ENCODE data around the gene SLC36A2. TPM values are rescaled to one million over a fixed set of nuclear protein-coding genes. Genes with fewer than 3 reads are reported as not detected.

The SLC36A2 gene
- total RNA-seq, 4 donors from 2014 or later, result 0.19 to 0.85 TPM; not detected in 2

DNA sequence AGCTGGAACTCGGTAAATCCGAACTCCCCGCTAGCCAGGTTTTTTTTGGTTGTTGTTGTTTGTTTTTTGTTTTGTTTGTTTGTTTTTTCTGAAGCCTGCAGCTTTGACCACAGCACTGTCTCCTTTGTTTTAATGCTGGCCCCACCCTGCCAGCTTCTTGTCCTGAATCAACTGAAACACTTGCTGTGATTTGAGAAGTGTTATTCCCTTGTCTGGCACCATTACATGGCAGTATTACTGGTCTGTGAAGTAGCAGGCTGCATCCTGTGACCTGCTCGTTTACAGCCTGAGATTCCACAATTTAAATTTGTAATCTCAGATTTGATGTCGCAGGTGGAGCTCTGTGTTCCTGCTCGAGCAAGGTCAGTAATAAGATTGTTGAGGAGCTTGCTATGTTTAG, 1.4 kb upstream of the SLC36A2 start:
- no peak for TF ChIP-seq CTCF (IDR thresholded peaks at IDR 0.05; ENCODE audit: low read depth)

DNA sequence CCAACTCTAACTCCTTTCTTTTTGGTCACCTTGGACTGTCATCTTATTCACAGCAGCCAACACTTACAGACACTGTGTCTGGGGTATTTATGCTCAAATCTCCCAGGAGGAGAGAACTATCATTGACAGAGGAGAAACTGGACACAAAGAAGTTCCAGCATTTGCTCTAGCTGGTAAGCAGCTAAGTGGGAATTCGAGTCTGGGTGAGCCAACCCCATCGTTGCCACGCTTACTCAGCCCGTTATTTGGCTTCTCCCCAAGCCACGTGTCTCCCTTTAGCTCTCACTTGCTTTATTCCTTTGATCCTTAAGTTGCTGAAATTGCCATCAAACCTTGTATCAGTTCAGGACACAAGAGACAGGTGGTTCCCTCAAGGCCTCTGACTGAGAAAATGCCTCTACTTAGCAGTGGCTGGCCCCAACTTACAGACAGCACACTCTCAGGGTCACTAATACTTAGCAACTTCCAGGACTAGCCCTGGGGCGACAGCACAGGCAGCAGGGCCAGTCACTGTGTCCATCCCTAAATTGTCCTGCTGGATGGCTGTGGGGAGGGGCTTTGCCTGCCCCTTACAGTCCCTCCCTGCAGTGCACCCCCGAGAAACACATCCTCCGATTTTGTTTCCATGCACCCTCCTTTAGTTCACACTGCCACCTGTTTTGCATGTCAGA, 1.4 kb downstream of the SLC36A2 start:
- TF ChIP-seq CTCF (IDR thresholded peaks at IDR 0.05; ENCODE audit: low read depth), result no peak

DNA sequence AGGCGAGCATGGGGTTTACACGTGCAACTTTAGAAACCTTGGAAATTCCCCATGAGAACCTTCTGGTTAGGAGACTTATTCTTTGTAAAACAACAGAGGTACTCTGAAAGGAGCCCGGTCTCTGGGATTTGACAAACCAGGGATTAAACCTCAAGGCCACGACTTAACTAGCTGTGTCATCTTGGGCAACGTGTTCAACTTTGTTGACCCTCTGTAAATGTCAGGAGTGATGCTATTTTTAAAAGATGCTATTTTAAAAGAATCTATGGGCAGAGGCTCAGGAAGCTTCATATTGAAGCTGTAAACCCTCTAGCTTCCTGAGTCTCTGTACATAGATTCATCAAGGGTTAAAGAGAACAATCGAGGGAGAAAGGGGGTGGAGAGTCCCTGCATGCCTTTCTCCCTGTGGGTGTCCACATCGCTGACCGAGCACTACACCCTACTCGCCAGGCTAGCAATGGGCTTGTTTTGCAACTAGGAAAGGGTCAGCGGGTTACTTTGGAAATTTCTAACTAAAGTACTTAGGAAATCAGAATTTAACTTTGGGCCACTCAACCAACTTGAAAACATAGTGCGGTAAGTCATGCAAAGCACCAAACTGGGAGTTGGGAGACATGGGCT, 2.1 kb downstream of the SLC36A2 start:
- TF ChIP-seq CTCF (IDR thresholded peaks at IDR 0.05; ENCODE audit: low read depth), result no peak

DNA sequence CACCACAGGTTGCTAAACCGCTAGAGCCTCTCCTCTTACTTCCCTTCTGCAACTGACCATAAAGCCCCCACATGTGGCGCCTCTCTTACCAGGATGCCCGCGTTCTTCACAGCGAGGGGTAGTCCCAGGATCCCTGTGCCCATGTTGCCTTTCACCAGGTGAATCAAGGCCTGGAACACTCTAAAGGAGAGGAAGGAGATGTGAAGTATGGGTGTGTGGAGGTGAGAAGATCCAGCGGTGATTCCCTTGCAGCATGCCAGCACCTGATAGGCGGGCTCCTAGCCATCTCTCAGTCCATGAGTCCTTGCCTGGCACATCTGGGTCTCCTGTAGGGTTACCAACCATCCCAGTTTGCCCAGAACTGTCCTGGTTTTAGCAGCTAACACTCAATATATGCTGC, 3.3 kb downstream of the SLC36A2 start:
- TF ChIP-seq CTCF (IDR thresholded peaks at IDR 0.05; ENCODE audit: low read depth), result no peak

DNA sequence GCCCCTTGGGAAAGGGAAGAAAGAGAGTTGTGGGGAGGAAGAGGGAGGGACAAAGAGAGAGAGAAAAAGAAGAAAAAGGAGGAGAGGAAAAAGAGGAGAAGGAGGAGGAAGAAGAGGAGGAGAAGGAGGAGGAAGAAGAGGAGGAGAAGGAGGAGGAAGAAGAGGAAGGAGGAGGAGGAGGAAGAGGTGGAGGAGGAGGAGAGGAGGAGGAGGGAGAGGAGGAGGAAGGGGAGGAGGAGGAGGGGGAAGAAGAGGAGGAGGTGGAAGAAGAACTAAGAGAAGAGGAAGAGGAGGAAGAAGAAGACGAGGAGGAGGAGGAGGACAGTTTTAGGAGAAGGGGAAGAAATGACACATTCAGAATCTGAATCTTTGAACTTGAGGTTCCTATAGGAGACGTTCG, 7.4 kb downstream of the SLC36A2 start:
- TF ChIP-seq CTCF (IDR thresholded peaks at IDR 0.05; ENCODE audit: low read depth), result no peak

DNA sequence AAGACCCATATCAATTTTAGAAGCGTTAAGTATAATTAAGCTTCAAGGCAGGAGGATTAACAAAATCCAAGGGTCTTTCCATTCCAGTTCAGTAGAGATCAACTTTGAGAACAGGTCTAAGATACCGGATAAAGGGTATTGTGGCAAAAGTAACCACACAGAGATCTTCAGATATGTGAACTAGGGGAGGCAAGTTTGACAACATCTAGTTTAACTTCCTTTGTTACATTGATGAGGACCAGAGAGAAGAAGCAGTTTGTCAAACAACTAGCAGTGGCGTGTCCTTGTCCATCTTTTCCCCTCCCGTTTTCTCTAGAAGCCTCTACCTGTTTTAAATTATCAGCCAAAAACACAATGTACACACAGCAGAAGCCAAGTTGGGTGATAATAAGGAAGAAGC, 8.6 kb downstream of the SLC36A2 start:
- TF ChIP-seq CTCF (IDR thresholded peaks at IDR 0.05; ENCODE audit: low read depth), result no peak

DNA sequence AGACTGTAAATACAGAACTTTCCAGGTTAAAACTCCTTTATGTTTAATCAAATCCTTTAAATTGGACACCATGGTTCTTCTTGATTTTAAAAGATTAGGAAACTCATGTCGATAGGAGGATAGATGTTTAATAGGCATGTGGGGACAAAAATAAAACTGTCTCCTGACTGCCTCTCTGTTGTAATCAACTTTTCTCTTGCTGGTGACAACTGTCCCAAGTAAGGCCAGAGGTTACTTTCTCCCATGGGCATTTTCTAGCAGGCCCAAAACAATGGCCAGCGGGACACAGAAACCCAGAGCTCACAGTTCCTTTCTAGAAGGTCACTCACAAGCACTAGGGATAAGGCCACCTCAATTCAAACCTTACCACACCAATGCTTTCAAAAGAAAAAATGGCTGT, 14.5 kb downstream of the SLC36A2 start:
- no peak for TF ChIP-seq CTCF (IDR thresholded peaks at IDR 0.05; ENCODE audit: low read depth)

Data from subcutaneous adipose tissue (tissue), 4 donors.